Suprapubic skin (tissue), 4 donors: ENCODE data around the gene FAT3. TPM values are rescaled to one million over a fixed set of nuclear protein-coding genes. Genes with fewer than 3 reads are reported as not detected.

Experiments
- DNase-seq, 2 donors: peaks; one replicate each; pipeline ENCODE4 v3.0.0-alpha.2; 2019; ENCODE audit warnings: low spot score in 2 of 2
- H3K27ac ChIP-seq: fragments of 200-600 bp; sonication (generic); one replicate; pipeline ENCODE4 v1.5.1; 2019
- H3K27me3 ChIP-seq: fragments of 200-600 bp; sonication (generic); one replicate; pipeline ENCODE4 v1.5.1; 2019
- H3K36me3 ChIP-seq: fragments of 200-600 bp; sonication (generic); one replicate; pipeline ENCODE4 v1.5.1; 2019
- H3K4me1 ChIP-seq: fragments of 200-600 bp; sonication (generic); one replicate; pipeline ENCODE4 v1.5.1; 2019
- H3K4me3 ChIP-seq: fragments of 200-600 bp; sonication (generic); one replicate; pipeline ENCODE4 v1.5.1; 2019; ENCODE audit warnings: mild to moderate bottlenecking
- H3K9me3 ChIP-seq: fragments of 200-600 bp; sonication (generic); one replicate; pipeline ENCODE4 v1.5.1; 2019
- EP300 ChIP-seq: sonication (generic); formaldehyde crosslinking; IDR thresholded peaks from one replicate; pipeline ENCODE4 v1.6.1; 2017; ENCODE audit warnings: antibody characterized with exemption
- POLR2A ChIP-seq, 2 donors: fragments of 450-650 bp; IDR thresholded peaks; one replicate each; pipeline ENCODE4 v1.6.1; 2017; ENCODE audit warnings: antibody characterized with exemption in 2 of 2, mild to moderate bottlenecking in 2 of 2, moderate library complexity in 2 of 2
- POLR2AphosphoS5 ChIP-seq, 3 donors: sonication (generic); formaldehyde crosslinking; IDR thresholded peaks; one replicate each; pipeline ENCODE4 v1.6.1; 2017; ENCODE audit warnings: antibody characterized with exemption in 3 of 3
- WGBS: methylation state at CpG from one replicate; pipeline ENCODE4 v1.1.5; 2018; 5-methylcytosine and 5-hydroxymethylcytosine counted together
- total RNA-seq, 4 donors: library from RNA; depleted of rRNA; stranded (reverse); fragments of >200 nt; gene quantifications; one replicate each; pipeline ENCODE4 v1.1.0, GENCODE V29; 2016
- TF ChIP-seq, protein P1 (sequence below), 2 donors: fragments of 200-600 bp in 1 of 2; fragments of 450-650 bp in 1 of 2; sonication (generic) in 1 of 2; IDR thresholded peaks; one replicate each; pipeline ENCODE4 v1.5.1; 2016 to 2019; ENCODE audit warnings: antibody characterized with exemption in 2 of 2, mild to moderate bottlenecking in 1 of 2, moderate library complexity in 1 of 2

Gene FAT3
- total RNA-seq, 4 donors from 2014 or later = 0.19 to 0.48 (median 0.35) TPM

DNA sequence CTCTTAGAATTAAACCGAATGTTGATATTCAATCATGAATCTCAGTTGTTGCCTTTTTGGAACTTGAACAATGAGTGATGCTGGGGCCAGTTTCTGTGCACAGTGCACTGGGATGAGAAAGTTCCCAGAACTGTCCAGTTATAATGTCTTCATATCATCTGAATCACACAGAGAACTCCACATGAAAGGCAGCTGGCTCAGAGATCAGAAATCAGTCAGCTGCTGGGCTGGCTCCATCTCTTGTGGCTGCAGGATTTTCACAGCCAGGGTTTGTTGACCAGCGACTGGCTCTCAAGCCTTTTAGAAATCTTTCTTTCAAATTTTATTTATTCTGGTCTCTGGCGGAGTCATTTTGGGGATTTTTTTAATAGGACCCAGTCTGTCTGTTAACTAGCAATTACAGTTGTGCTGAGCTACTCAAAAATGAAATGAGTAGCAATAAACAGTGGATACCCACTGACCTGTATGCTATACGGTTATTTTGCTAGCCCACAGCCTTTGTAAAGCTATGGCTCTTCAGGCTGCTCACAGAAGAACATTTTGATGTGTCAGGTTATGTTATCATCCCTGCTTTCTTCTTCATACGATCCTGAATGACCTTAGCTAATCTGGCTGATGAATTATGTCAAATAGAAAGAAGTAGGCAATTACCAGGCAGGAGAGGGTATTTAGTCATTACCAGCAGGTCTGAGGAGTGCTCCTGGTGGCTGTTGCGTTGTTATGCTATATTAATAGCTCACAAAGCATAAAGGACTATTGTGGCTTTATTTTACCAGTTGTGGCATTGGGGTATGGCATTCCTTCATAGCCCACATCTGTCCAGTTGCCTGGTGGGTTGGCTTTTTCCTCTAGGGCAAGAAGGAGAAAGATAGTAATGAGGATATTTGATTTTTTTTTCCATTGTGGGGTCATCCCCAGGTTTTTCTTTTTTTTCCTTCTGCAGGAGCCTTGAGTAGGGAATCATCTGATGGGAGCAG lies 3.6 kb downstream of the FAT3 start:
- no peak for DNase-seq
- TF ChIP-seq, protein P1, sequence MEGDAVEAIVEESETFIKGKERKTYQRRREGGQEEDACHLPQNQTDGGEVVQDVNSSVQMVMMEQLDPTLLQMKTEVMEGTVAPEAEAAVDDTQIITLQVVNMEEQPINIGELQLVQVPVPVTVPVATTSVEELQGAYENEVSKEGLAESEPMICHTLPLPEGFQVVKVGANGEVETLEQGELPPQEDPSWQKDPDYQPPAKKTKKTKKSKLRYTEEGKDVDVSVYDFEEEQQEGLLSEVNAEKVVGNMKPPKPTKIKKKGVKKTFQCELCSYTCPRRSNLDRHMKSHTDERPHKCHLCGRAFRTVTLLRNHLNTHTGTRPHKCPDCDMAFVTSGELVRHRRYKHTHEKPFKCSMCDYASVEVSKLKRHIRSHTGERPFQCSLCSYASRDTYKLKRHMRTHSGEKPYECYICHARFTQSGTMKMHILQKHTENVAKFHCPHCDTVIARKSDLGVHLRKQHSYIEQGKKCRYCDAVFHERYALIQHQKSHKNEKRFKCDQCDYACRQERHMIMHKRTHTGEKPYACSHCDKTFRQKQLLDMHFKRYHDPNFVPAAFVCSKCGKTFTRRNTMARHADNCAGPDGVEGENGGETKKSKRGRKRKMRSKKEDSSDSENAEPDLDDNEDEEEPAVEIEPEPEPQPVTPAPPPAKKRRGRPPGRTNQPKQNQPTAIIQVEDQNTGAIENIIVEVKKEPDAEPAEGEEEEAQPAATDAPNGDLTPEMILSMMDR (IDR thresholded peaks at IDR 0.05) = no peak
- TF ChIP-seq POLR2A (IDR thresholded peaks at IDR 0.05) (no peak), EP300 (no peak), POLR2AphosphoS5 (IDR thresholded peaks at IDR 0.05) (no peak)
- H3K36me3 ChIP-seq = no peaks in the 10 kb centered on the region
- H3K4me1 ChIP-seq = peaks cover 28% of the 10 kb centered on the region
- H3K9me3 ChIP-seq = no peaks in the 10 kb centered on the region
- H3K27ac ChIP-seq = no peak overlapping the region
- H3K4me3 ChIP-seq = no peak overlapping the region
- H3K27me3 ChIP-seq = peaks cover 71% of the 10 kb centered on the region
- 64% methylated on average over 6 of the region's 6 CpGs for WGBS

DNA sequence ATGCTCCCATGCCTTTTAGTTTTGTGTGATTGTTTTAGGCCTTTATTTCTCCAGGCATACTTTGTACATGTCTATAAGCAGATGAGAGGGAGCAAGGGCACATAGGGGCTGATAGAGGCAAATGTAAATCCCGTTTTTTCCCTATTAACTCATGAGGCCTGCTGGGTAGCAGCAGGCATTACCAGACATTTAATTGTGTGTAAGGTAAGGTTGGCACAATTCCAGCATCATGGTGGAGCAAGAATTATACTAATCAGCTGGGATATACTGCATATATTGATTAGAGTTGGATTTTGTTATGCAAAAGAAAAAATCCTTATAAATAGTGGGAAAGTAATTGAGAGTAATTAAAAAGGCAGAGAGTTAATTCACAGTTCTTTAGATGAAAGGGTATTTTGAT lies 12.2 kb downstream of the FAT3 start:
- Histone ChIP-seq H3K4me3 (no peak overlapping the region), H3K27ac (no peak overlapping the region), H3K9me3 (no peaks in the 10 kb centered on the region), H3K4me1 (no peaks in the 10 kb centered on the region), H3K36me3 (no peaks in the 10 kb centered on the region), H3K27me3 (no peaks in the 10 kb centered on the region)
- DNase-seq = no peak
- WGBS = 80% methylated on average over 1 of the region's 1 CpG
- TF ChIP-seq EP300 (no peak), POLR2AphosphoS5 (IDR thresholded peaks at IDR 0.05) (no peak), POLR2A (IDR thresholded peaks at IDR 0.05) (no peak)
- TF ChIP-seq, protein P1 (IDR thresholded peaks at IDR 0.05) = no peak

- WGBS = 4% methylated on average over 1 of the region's 1 CpG
- H3K27me3 ChIP-seq = no peaks in the 10 kb centered on the region
- no peak overlapping the region for H3K4me3 ChIP-seq
- no peaks in the 10 kb centered on the region for H3K9me3 ChIP-seq
- DNase-seq = no peak
- no peaks in the 10 kb centered on the region for H3K36me3 ChIP-seq
- H3K27ac ChIP-seq = no peak overlapping the region
- TF ChIP-seq, protein P1 (IDR thresholded peaks at IDR 0.05) = no peak
- TF ChIP-seq POLR2AphosphoS5 (IDR thresholded peaks at IDR 0.05) (no peak), EP300 (no peak), POLR2A (IDR thresholded peaks at IDR 0.05) (no peak)
- H3K4me1 ChIP-seq = no peaks in the 10 kb centered on the region
These were observed 16.3 kb downstream of the FAT3 start for GRCh38 chr11:92240916-92241315.

- Histone ChIP-seq H3K36me3 (no peaks in the 10 kb centered on the region), H3K4me1 (no peaks in the 10 kb centered on the region), H3K27me3 (no peaks in the 10 kb centered on the region), H3K27ac (no peak overlapping the region), H3K4me3 (no peak overlapping the region), H3K9me3 (no peaks in the 10 kb centered on the region)
- TF ChIP-seq POLR2AphosphoS5 (IDR thresholded peaks at IDR 0.05) (no peak), EP300 (no peak)
- TF ChIP-seq, protein P1 (IDR thresholded peaks at IDR 0.05) = no peak
- 91% methylated on average over 5 of the region's 5 CpGs for WGBS
- DNase-seq = no peak
These were observed 21.2 kb downstream of the FAT3 start for GRCh38 chr11:92245700-92246271.

- no peaks in the 10 kb centered on the region for H3K9me3 ChIP-seq
- H3K4me1 ChIP-seq = no peaks in the 10 kb centered on the region
- H3K4me3 ChIP-seq = no peak overlapping the region
- H3K27ac ChIP-seq = no peak overlapping the region
- no peaks in the 10 kb centered on the region for H3K36me3 ChIP-seq
- TF ChIP-seq, protein P1 (IDR thresholded peaks at IDR 0.05) = no peak
- TF ChIP-seq POLR2A (IDR thresholded peaks at IDR 0.05) = no peak
- no peak for TF ChIP-seq POLR2AphosphoS5 (IDR thresholded peaks at IDR 0.05)
- TF ChIP-seq EP300 = no peak
- no peak for DNase-seq
- no peaks in the 10 kb centered on the region for H3K27me3 ChIP-seq
These were observed 22.0 kb downstream of the FAT3 start for GRCh38 chr11:92246630-92247029.
